Osteocyte (in vitro differentiated cells): ENCODE results near the gene C1orf198. TPM values are rescaled to one million over a fixed set of nuclear protein-coding genes. Genes with fewer than 3 reads are reported as not detected.
A peak's percentile ranks its signal among the peaks of the same experiment; 100 is the strongest.

Experiments used
- DNase-seq: peaks from one replicate; pipeline ENCODE4 v3.0.0; 2021; ENCODE audit warnings: mixed read lengths; ENCODE audit not compliant: unreplicated experiment; ENCODE audit errors: extremely low spot score
- H3K27ac Mint-ChIP-seq: one replicate; pipeline ENCODE4 v1.8.0; 2021; ENCODE audit warnings: mild to moderate bottlenecking, mixed read lengths; ENCODE audit not compliant: unreplicated experiment
- H3K27me3 Mint-ChIP-seq: one replicate; pipeline ENCODE4 v1.8.0; 2021; ENCODE audit warnings: mixed read lengths; ENCODE audit not compliant: unreplicated experiment
- H3K36me3 Mint-ChIP-seq: one replicate; pipeline ENCODE4 v1.8.0; 2021; ENCODE audit warnings: mixed read lengths; ENCODE audit not compliant: unreplicated experiment
- H3K4me1 Mint-ChIP-seq: one replicate; pipeline ENCODE4 v1.8.0; 2021; ENCODE audit warnings: mixed read lengths; ENCODE audit not compliant: unreplicated experiment
- H3K4me3 Mint-ChIP-seq: one replicate; pipeline ENCODE4 v1.8.0; 2021; ENCODE audit warnings: mild to moderate bottlenecking, moderate library complexity, mixed read lengths; ENCODE audit not compliant: unreplicated experiment
- H3K9me3 Mint-ChIP-seq: one replicate; pipeline ENCODE4 v1.8.0; 2021; ENCODE audit warnings: mixed read lengths; ENCODE audit not compliant: unreplicated experiment
- total RNA-seq: library from RNA; stranded (reverse); gene quantifications from 2 replicates; pipeline ENCODE4 v1.2.1, GENCODE V29; 2021
- TF ChIP-seq, protein P1 (sequence below): fragments of 200-600 bp; sonication (generic); IDR thresholded peaks from 2 replicates; pipeline ENCODE4 v1.5.0; 2021; ENCODE audit warnings: antibody characterized with exemption, mild to moderate bottlenecking, moderate library complexity

The C1orf198 gene
- total RNA-seq, 1 donor from 2014 or later: 281 TPM

DNA sequence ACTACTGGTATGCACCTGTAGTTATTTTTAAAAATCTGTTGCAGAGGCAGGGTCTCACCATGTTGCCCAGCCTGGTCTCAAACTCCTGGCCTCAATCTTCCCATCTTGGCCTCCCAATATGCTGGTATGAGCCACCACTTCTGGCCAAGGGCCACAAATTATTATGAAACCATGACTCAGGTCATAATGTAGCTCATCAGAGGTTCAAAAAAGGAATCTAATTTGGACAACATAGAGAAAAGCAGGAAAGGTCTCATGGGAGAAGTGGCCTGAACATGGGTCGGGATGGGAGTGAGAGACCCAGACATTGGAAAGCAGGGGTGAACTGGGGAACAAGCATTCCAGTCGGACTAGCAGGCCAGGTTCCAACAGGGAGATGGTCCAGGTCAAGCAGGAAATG is 45.2 kb upstream of the C1orf198 start:
- no peaks in the 10 kb centered on the region for H3K9me3 Mint-ChIP-seq

DNA sequence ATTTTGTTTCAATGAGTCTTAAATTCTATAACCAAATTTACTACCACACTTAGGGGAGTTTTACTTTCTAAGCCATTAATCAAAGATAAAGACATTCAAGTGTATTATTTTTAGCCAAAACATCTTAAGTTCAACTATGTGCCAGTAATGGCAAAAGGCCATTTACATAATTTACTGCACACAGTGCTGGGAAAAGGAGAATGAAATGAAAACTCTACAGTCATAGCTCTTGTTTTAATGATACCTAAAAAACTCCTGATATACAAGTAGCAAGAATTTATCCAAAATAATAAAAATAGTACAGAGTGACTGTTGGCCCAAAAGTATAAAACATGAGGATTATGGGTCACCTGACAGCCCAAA is 42.4 kb upstream of the C1orf198 start:
- no peak for DNase-seq
- H3K36me3 Mint-ChIP-seq: peaks cover 36% of the 10 kb centered on the region
- no peak overlapping the region for H3K4me3 Mint-ChIP-seq
- H3K4me1 Mint-ChIP-seq: peaks cover 42% of the 10 kb centered on the region
- H3K27me3 Mint-ChIP-seq: no peaks in the 10 kb centered on the region
- H3K27ac Mint-ChIP-seq: peak overlapping the region; percentile 37
- no peaks in the 10 kb centered on the region for H3K9me3 Mint-ChIP-seq
- TF ChIP-seq, protein P1, sequence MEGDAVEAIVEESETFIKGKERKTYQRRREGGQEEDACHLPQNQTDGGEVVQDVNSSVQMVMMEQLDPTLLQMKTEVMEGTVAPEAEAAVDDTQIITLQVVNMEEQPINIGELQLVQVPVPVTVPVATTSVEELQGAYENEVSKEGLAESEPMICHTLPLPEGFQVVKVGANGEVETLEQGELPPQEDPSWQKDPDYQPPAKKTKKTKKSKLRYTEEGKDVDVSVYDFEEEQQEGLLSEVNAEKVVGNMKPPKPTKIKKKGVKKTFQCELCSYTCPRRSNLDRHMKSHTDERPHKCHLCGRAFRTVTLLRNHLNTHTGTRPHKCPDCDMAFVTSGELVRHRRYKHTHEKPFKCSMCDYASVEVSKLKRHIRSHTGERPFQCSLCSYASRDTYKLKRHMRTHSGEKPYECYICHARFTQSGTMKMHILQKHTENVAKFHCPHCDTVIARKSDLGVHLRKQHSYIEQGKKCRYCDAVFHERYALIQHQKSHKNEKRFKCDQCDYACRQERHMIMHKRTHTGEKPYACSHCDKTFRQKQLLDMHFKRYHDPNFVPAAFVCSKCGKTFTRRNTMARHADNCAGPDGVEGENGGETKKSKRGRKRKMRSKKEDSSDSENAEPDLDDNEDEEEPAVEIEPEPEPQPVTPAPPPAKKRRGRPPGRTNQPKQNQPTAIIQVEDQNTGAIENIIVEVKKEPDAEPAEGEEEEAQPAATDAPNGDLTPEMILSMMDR: no peak

More for the DNA sequence above, 45.2 kb upstream of the C1orf198 start:
- no peak overlapping the region for H3K4me3 Mint-ChIP-seq
- H3K36me3 Mint-ChIP-seq: peaks cover 25% of the 10 kb centered on the region
- no peaks in the 10 kb centered on the region for H3K27me3 Mint-ChIP-seq
- H3K4me1 Mint-ChIP-seq: peaks cover 43% of the 10 kb centered on the region
- no peak for DNase-seq
- TF ChIP-seq, protein P1: no peak
- H3K27ac Mint-ChIP-seq: peak overlapping the region; percentile 31

DNA sequence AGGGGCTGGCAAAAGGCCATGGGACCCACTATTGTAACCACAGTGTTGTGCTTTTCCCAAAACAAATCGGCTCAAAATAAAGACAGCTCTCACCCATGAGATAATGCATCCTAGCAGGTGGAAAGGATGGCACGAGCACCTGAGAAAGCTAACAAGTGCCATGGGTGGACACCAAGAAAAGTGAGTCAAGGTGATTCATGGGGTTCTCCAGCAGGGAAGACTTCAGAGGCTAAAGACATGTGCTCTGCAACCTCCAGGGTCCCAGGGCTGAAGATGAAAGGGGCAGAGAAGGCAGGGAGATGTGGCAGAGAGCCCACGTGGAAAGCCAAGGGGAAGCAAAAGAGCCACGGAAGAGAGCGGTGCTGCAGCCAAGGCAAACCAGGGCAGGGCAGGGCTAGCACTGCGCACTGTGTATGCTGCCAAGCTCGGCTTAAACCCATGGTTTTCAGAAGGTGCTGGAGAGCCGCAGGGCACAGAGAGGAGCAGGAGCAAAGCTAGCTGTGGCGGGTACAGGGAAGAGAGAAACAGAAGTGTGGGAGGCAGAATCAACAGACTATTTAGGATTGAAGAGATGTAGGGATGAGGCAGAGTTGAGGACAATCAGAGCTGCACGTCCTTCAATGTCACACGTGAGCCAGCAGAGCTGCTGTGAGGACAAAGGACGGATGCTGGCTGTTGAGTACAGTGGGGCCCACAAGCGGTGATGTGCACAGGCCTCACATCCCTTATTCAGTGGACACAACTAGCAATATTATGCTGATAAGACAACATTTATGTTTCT is 41.8 kb upstream of the C1orf198 start:
- H3K36me3 Mint-ChIP-seq: peaks cover 37% of the 10 kb centered on the region
- no peaks in the 10 kb centered on the region for H3K9me3 Mint-ChIP-seq
- no peak for DNase-seq

DNA sequence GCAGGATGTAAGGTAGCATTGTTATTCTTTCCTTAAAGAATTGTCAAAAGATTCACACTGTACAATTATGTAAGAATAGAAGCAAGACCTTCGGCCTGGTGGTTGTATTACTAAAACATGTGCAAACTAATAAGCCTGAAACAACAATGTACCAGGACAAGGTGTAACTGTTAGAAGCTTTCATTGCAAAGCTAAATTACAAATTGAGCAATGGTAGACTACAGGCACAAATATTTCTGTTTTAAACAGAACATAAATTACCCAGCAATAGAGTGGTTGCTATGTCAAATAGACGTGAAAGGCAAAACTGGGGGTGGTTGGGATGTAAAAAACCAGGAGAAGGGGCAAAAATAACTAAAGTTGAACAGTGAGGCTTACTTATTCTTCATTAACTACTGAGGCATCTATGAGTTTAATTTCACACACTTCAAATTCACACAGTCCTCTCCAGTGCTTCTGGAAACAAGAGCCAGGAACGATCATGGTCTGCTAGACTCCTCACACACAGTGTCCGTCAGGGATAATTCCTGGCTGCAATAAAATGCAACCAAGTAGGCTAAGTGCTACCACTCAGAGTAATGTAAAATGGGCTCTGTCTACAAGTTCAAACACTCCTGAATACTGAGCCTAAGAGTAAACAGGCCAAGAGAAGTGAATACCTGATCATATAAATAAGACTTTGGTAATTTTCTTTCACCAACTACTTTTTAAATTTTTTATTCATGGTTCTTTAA is 39.3 kb upstream of the C1orf198 start:
- no peaks in the 10 kb centered on the region for H3K9me3 Mint-ChIP-seq
- no peak overlapping the region for H3K4me3 Mint-ChIP-seq
- no peaks in the 10 kb centered on the region for H3K27me3 Mint-ChIP-seq
- H3K36me3 Mint-ChIP-seq: peaks cover 34% of the 10 kb centered on the region
- H3K27ac Mint-ChIP-seq: no peak overlapping the region
- H3K4me1 Mint-ChIP-seq: peaks cover 32% of the 10 kb centered on the region
- TF ChIP-seq, protein P1: no peak
- no peak for DNase-seq

More for the DNA sequence above, 41.8 kb upstream of the C1orf198 start:
- no peak overlapping the region for H3K27ac Mint-ChIP-seq
- TF ChIP-seq, protein P1: no peak
- H3K4me3 Mint-ChIP-seq: no peak overlapping the region
- H3K27me3 Mint-ChIP-seq: no peaks in the 10 kb centered on the region
- H3K4me1 Mint-ChIP-seq: peaks cover 44% of the 10 kb centered on the region

DNA sequence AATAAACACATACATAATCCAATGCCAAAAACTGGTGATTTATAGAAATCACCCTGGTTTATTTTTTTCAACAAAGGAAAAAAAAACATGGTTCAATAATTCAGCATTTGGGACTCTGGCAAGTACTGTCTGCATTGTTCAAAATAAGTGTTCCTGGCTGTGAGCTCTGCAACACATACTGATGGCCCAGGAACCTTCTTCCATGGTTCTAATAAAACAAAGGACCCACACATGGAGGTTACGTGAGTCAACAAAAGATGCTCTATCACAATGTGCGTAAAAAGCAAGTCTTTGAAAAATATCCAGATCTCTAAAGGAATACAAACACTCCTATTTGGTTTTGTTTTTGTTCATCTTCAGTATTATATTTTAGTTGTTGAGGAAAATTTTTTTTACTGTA is 37.9 kb upstream of the C1orf198 start:
- no peaks in the 10 kb centered on the region for H3K27me3 Mint-ChIP-seq
- no peaks in the 10 kb centered on the region for H3K9me3 Mint-ChIP-seq
- peaks cover 27% of the 10 kb centered on the region for H3K4me1 Mint-ChIP-seq
- TF ChIP-seq, protein P1: no peak
- DNase-seq: no peak
- peaks cover 29% of the 10 kb centered on the region for H3K36me3 Mint-ChIP-seq
- peak overlapping the region; percentile 56 for H3K27ac Mint-ChIP-seq
- no peak overlapping the region for H3K4me3 Mint-ChIP-seq
